SKM-1 treated with dmso at 0.1 percent for 144 hours (cell line): Measurements from ENCODE around the gene PUS3.
A peak's percentile ranks its signal among the peaks of the same experiment; 100 is the strongest.

Experiments
- DNase-seq: peaks from one replicate; lab custom pipeline; 2025; ENCODE audit not compliant: unreplicated experiment; lab: John Stamatoyannopoulos, UW

Gene PUS3

DNA sequence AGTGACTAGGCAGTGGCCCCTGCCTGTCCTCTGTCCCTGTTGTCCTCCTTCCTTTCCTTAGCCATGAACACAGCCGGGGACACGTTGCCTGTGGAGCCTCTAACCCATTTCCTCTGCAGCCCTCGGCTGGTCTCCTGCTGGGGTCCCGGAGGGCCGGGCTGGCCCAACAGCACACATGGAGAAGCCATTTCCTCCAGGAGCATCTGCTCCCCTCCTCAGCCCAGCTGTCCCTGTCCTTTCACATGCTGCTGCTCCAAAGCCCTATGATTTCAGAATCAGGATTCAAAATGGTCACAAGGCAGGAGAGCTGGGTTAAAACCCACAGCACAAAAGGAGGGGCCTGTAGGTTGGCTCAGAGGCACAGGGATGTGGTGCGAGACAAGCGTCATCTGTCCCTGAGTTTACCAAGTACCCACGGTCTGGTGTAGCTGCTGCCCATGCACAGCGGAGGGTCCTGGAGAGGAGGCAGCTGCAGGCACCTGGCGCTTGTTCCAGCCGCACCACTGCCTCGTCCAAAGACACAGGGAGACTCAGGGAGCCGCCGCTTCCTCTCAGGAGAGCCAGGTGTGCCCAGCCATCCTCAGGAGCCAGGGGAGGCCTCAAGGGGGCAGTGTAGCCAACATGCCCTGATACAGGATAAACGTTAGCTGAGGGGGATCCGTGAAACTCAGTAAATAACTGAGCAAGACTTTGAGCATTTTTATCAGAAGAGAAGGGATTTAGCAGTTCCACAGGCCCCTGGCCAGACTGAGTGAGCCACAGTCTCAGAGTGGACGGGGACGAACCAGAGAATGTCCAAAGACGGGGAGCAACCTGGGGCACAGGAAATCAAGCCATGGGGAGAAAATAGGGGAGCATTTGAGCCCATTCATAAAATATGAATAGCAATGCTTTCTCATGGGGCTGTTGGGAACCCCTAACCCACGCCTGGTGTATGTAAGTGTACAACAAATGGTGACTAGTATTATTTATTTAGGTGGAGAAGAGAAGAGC is 38.9 kb upstream of the PUS3 start:
- DNase-seq = no peak

DNA sequence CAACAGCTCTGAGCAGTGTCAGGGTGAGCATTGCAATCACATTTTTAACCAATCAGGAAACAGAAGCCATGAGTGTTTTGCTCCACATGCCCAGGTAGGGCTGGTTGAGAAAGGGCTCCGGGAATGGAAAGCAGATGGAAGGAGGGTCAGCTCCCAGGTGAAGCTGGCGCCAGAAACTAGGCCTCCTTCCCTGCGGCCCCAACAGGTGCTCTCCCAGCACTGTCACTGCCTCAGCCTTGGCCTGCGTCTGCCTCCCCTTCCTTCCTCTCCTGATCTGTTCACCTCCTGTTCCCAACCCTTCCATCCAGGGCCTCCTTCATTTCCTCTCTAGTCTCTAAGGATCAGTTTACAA is 38.2 kb upstream of the PUS3 start:
- no peak for DNase-seq

GRCh38 chr11:125940145-125940544 is 37.1 kb upstream of the PUS3 start:
- no peak for DNase-seq

- no peak for DNase-seq
Measured at GRCh38 chr11:125939081-125939521, 36.1 kb upstream of the PUS3 start.

DNA sequence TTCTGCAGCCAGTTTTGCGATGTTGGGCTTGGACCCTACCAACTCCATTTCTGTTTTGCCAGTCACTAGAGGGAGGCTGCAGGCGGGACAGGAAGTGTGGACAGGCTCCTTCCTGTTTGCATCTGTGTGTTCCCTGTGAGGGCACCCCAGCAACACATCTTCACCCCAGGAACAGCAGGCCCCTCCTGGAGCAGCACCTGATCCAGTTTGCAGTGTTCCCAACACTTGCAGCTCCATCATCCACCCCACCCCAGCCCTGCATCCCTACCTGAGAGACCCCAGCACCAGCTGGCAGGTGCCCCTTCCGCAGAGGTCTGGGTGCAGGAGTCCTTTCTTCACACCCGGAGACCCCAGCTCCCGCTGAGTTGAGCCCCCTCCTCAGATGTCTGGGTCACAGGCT is 35.4 kb upstream of the PUS3 start:
- no peak for DNase-seq

DNA sequence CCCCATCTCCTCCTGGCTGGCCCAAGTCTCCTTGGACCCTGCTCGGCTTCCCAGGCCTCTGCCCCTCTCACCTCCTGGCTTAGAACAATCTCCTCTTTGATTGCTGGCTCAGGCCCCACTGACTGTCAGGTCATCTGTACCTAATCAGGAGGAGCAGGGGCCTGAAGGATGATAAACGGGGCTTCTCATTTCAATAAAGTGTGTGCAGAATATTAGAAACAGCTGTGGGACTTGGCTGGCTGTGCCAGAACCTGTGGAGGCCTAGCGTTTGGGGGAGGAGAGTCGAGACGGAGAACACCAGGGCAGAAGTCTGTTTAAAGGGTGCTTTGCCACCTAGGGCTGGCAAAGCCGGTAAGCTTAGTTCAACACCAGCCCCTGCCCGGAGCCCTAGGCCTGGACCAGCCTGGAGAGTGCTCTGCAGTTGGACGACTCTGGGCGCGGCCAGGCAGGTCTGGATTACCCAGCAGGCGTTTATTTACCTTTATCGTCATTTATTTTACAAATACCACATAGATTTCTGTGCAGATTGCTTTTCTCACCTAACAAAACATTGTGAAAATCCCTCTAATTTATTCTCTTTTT is 32.7 kb upstream of the PUS3 start:
- no peak for DNase-seq

GRCh38 chr11:125935056-125935455 is 32.0 kb upstream of the PUS3 start:
- DNase-seq = no peak

DNA sequence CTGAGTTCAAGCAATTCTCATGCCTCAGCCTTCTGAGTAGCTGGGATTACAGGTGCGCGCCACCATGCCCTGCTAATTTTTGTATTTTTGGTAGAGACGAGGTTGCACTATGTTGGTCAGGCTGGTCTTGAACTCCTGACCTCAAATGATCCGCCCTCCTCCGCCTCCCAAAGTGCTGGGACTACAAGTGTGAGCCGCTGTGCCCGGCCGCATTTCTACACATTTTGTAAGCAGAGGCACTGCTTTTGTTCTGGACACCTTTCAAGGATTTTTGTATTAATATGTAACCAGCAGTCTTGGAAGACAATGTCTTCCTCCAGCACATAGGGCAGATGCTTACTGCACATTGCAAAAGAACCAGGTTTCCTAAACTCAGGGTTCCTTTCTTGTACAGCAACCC is 31.5 kb upstream of the PUS3 start:
- no peak for DNase-seq

DNA sequence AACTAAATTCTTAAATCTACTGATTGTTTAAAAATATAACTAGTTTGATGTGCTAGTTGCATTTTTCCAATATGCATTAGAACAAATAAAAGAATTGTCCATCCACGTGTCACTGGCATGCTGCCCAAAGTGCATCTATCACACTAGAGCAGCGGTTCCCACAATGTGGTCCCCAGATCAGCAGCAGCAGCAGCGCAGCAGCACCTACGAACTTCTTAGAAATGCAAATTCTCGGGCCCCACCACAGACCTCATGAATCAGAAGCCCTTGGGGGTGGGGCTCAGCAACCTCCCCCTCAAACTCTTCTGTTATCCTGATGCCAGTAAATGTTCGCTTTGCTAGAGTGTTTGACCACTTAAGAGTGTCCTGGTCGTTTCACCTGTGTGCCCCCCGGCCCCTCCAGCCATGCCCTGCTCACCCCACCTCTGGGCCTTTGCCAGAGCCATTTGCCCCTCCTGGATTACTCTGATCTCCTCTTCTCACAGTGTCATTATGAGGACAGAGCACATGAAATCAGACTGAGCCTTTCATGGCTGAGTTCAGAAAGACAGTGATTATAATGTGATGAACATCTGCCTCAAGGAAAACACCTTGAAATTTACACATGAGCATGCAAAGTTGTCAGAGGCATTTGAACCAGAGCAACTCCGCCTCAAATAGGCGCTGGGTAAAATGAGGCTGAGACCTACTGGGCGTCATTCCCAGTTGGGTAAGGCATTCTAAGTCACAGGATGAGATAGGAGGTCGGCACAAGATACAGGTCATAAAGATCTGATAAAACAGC is 30.2 kb upstream of the PUS3 start:
- no peak for DNase-seq

- no peak for DNase-seq
Measured at GRCh38 chr11:125932301-125932700, 29.3 kb upstream of the PUS3 start.

- DNase-seq = no peak
Measured at GRCh38 chr11:125931668-125932067, 28.7 kb upstream of the PUS3 start.

GRCh38 chr11:125931116-125931515 is 28.1 kb upstream of the PUS3 start:
- no peak for DNase-seq

GRCh38 chr11:125930076-125930450 is 27.1 kb upstream of the PUS3 start:
- DNase-seq = no peak

DNA sequence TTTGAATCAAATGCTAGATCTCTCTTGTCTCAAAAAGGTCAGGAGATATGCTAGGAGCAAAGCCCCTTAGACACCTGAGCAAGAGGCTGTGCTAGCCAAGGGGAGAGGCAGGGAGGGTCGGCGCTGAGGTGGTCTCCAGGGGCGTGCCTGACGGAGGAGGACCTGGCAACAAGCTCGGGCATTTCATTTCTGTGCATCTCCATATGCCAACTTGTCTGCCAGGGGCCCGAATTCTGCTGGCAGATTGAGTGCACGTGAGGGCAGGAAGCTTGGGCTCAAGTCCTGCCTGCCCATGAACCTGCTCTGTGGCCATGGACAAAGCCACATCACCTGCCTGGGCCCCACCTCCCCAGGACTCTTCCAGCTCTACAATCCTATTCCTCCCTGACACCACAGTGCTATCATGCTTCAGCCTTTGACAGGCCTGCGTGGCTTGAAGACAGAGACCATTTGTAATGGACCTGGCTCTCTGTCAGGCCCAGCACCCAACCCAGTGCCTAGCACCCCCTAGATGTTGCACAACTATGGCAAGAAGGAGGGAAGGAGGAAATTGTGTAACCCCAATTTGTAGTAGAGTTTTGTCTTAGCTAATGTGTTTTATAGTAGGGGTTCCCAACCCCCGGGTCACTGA is 26.6 kb upstream of the PUS3 start:
- peak; percentile 22 for DNase-seq

- no peak for DNase-seq
Measured at GRCh38 chr11:125926682-125927081, 23.7 kb upstream of the PUS3 start.

DNA sequence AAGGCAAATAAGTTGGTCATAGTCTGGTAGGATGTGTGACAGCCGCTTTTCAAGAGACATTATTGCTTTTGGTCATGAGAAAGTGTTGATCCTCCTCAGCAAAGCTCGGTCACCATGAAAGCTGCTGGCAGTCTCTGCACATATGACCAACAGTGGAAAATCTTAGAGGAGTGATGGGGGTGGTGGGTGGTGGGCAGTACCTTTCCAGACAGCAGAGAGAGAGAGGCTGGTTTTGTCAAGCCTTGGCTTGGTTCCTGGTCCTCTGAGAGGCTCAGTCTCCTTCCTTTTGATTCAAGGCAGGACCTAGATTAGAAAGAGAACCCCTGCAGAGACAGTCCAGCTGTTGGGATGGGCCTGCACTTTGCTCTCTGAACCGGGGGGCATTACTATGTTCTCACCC is 22.8 kb upstream of the PUS3 start:
- no peak for DNase-seq

DNA sequence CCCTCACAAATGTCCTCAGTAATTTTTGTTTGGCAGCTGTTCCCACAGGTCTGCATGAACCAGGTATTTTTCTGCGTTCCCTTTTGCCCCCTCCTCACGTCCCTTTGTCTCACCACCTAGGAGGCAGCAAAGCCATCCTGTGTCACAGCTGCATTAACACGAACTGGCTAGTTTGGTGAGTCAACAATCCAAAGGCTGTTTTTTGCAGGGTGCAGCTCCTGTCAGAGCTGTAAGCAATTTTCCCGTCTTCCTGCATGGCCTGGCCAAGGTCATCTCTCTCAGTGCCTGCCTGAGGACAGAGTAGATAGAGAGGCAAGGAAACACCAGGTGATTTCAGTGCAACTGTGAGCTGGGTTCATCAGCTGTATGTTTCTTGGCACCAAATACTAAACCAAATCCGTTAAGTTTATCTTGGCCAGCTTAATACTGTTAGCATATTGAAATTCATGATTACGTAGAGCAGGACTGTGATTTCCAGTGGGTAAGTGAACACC is 22.3 kb upstream of the PUS3 start:
- no peak for DNase-seq

DNA sequence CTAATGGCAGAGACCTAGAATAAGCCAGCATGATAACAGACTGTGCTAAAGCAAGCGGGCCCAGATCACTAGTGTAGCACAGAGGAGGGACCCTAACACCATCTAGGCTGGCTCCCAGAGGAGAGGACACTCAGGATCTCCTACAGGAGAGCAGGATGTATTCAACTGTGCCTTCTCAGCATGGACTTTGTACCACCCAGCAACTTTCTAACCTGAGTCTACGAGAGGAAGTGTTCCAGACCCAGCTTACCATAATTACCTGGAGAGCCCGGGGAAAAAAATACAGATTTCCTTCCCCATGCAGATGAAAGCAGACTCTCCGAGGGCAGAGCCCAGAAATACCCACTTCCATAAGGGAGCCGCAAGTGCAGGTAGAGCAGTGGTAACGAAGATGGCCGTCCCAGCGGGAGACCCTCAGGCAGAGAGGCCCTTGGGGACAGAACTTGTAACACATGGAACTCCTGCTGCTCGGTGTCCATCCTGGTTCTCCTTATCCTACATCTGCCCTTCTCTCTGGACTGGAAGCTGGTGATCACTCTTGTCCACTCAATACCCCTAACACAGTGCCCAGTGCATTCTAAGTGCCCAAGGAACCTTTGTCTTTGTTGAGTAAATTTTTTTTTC is 21.5 kb upstream of the PUS3 start:
- DNase-seq = no peak

DNA sequence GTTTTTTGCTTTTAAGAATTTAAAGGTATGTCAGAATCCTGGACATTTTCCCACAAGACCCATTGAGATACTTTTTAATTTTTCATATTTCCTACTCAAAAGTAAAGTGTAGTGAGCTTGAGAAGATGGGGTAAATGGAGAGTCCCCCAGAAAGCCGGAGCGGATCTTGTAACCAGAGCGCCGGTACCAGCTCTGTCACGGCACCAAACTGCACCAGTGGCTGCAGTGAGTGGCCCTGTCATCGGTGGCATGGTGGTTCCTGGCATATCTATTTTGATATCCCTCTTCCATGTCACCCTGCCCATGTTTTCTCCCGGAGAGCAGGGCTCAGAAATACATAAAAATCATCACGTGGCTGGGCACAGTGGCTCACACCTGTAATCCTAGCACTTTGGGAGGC is 20.6 kb upstream of the PUS3 start:
- no peak for DNase-seq

- DNase-seq = peak; percentile 70
Measured at GRCh38 chr11:125923012-125923579, 20.1 kb upstream of the PUS3 start.
